Naive thymus-derived CD4-positive, alpha-beta T cell (primary cell): ENCODE measurements around the gene ARL16. TPM values are rescaled to one million over a fixed set of nuclear protein-coding genes. Genes with fewer than 3 reads are reported as not detected.

Experiments
- ATAC-seq: fragments of 150-1000 bp; cut with Tn5 transposase; 2 replicates; pipeline ENCODE4 v1.10.0; 2021; ENCODE audit warnings: mild to moderate bottlenecking, moderate library complexity
- CTCF ChIA-PET: fragments of 350-600 bp; sonication (Branson Sonifier 250); formaldehyde crosslinking; loops from one replicate; lab custom pipeline; 2021; ENCODE audit warnings: antibody characterized with exemption; lab: Charles Lee
- POLR2A ChIA-PET: fragments of 350-600 bp; sonication (Branson Sonifier 250); formaldehyde crosslinking; loops from one replicate; lab custom pipeline; 2021; ENCODE audit warnings: antibody characterized with exemption, inconsistent platforms; lab: Charles Lee
- DNase-seq, 9 donors: peaks; one replicate each; pipeline versions ENCODE4 v3.0.0 to v3.0.0-alpha.2; 2020 to 2022; ENCODE audit warnings: mixed read lengths in 1 of 9
- H3K27ac ChIP-seq: one replicate; pipeline ENCODE4 v1.7.0; 2013; ENCODE audit warnings: mild to moderate bottlenecking, low read depth, low read length, moderate library complexity
- H3K27me3 ChIP-seq, 2 donors: one replicate each; pipeline ENCODE4 v1.7.0; 2013; ENCODE audit warnings: low read length in 2 of 2, mild to moderate bottlenecking in 2 of 2, moderate library complexity in 2 of 2; ENCODE audit not compliant: control insufficient read depth in 2 of 2, insufficient read depth in 2 of 2
- H3K36me3 ChIP-seq, 3 experiments: 1 replicate in 2 of 3; 2 replicates in 1 of 3; pipeline ENCODE4 v1.7.0; 2013; ENCODE audit warnings: low read length in 3 of 3, mild to moderate bottlenecking in 3 of 3, moderate library complexity in 1 of 3; ENCODE audit not compliant: insufficient read depth in 3 of 3, control insufficient read depth in 2 of 3
- H3K4me1 ChIP-seq, 2 donors: one replicate each; pipeline ENCODE4 v1.7.0; 2013; ENCODE audit warnings: low read length in 2 of 2, mild to moderate bottlenecking in 2 of 2, moderate library complexity in 1 of 2; ENCODE audit not compliant: control insufficient read depth in 2 of 2, insufficient read depth in 2 of 2
- H3K4me3 ChIP-seq: 2 replicates; pipeline ENCODE4 v1.7.0; 2013; ENCODE audit warnings: mild to moderate bottlenecking, low read length
- H3K9me3 ChIP-seq, 3 experiments: 1 replicate in 2 of 3; 2 replicates in 1 of 3; pipeline ENCODE4 v1.7.0; 2013; ENCODE audit warnings: low read length in 3 of 3; ENCODE audit not compliant: control insufficient read depth in 2 of 3
- H3K27ac Mint-ChIP-seq, 9 donors: one replicate each; pipeline ENCODE4 v1.8.0; 2020 to 2022; ENCODE audit warnings: mixed read lengths in 9 of 9, mild to moderate bottlenecking in 8 of 9, moderate library complexity in 5 of 9, inconsistent platforms in 2 of 9
- H3K27me3 Mint-ChIP-seq, 5 donors: one replicate each; pipeline ENCODE4 v1.8.0; 2021 to 2022; ENCODE audit warnings: mixed read lengths in 5 of 5, mild to moderate bottlenecking in 1 of 5
- H3K36me3 Mint-ChIP-seq, 5 donors: one replicate each; pipeline ENCODE4 v1.8.0; 2020 to 2022; ENCODE audit warnings: mixed read lengths in 5 of 5, mild to moderate bottlenecking in 3 of 5, inconsistent platforms in 1 of 5
- H3K4me1 Mint-ChIP-seq, 7 donors: one replicate each; pipeline ENCODE4 v1.8.0; 2020 to 2022; ENCODE audit warnings: mixed read lengths in 7 of 7, mild to moderate bottlenecking in 3 of 7, inconsistent platforms in 1 of 7
- H3K4me3 Mint-ChIP-seq, 10 donors: one replicate each; pipeline ENCODE4 v1.8.0; 2020 to 2022; ENCODE audit warnings: mild to moderate bottlenecking in 10 of 10, mixed read lengths in 10 of 10, moderate library complexity in 6 of 10, inconsistent platforms in 2 of 10
- H3K9me3 Mint-ChIP-seq, 11 donors: one replicate each; pipeline ENCODE4 v1.8.0; 2020 to 2022; ENCODE audit warnings: mixed read lengths in 11 of 11, mild to moderate bottlenecking in 4 of 11, inconsistent platforms in 1 of 11, moderate library complexity in 1 of 11
- intact Hi-C, 2 donors: fragments of 100-400 bp; cut with micrococcal nuclease; formaldehyde crosslinking; loops; one replicate each; pipeline ENCODE4 v1.15.1; 2023
- polyA plus RNA-seq, 2 donors: library from polyadenylated mRNA; unstranded; fragments of 300-500 nt; fragmentation: Illumina TruSeq; gene quantifications; one replicate each; pipeline ENCODE4 v1.2.3, GENCODE V29; 2021
- total RNA-seq, 6 experiments: library from RNA in 5 of 6; stranded (reverse) in 5 of 6; gene quantifications; 1 replicate in 5 of 6; 2 replicates in 1 of 6; pipeline ENCODE4 v1.2.3 and lab custom pipeline; 2021 to 2026

The ARL16 gene
- total and polyA plus RNA-seq, 7 experiments from 2014 or later = 12.0 to 35.3 (median 30.5) TPM

DNA sequence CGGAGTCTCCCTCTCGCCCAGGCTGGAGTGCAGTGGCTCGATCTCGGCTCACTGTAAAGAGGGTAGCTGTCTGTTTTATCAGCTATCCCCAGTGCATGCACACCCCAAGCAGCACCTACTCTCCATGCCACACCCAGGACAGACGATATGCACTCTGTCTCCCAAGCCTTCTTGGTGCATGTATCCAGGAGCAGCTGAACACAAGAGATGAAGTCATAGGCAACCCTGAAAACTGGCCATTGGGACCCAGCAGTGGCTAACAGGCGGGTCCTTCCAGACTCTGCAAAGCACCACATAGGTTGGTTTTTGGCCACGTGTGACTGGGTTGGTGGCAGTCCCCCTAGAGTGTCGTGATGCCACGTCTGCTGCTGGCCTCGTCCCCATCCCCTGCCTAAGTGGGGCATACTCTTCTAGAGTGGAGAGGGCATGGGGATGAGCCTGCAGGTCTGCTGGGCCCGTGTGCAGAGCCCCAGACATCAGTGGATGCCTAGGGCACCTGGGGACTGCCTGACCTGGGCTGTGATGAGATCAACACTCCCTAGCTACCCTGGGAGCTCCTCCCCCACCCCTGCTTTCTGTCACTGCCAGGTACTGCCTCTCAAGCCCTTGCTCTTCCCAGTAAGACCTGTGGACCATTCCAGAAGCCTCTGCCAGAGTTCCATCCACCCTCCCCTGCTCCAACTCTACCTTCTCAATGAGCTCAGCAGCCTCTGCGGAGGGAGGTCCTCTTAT is 36.6 kb downstream of the ARL16 start:
- no peak overlapping the region for H3K4me3 ChIP-seq
- ATAC-seq (no peak), DNase-seq (no peak)
- peaks cover 0 to 4% of the 10 kb centered on the region in 2 donors for H3K27me3 ChIP-seq
- H3K27me3 Mint-ChIP-seq = peaks cover 4 to 27% (median 14%) of the 10 kb centered on the region in 5 donors
- H3K4me1 ChIP-seq = no peaks in the 10 kb centered on the region
- intact Hi-C loops = no loop called here
- H3K4me1 Mint-ChIP-seq = peaks cover 0 to 5% (median 3%) of the 10 kb centered on the region in 7 donors
- H3K9me3 ChIP-seq = peaks cover 0 to 11% (median 0%) of the 10 kb centered on the region in 3 experiments
- H3K9me3 Mint-ChIP-seq = peaks cover 0 to 14% (median 0%) of the 10 kb centered on the region in 11 donors
- CTCF ChIA-PET = no interaction called here
- POLR2A ChIA-PET = interaction anchor here (0.7 kb wide), 1 partner anchor 10 kb away, joined by 3 read pairs; no protein-coding TSS in a partner anchor
- H3K27ac Mint-ChIP-seq = peak overlapping the region in 2 of 9 donors; percentile 23 to 56
- H3K4me3 Mint-ChIP-seq = no peak overlapping the region
- H3K27ac ChIP-seq = no peak overlapping the region
- H3K36me3 ChIP-seq = no peaks in the 10 kb centered on the region
- H3K36me3 Mint-ChIP-seq = peaks cover 0 to 3% (median 0%) of the 10 kb centered on the region in 5 donors

DNA sequence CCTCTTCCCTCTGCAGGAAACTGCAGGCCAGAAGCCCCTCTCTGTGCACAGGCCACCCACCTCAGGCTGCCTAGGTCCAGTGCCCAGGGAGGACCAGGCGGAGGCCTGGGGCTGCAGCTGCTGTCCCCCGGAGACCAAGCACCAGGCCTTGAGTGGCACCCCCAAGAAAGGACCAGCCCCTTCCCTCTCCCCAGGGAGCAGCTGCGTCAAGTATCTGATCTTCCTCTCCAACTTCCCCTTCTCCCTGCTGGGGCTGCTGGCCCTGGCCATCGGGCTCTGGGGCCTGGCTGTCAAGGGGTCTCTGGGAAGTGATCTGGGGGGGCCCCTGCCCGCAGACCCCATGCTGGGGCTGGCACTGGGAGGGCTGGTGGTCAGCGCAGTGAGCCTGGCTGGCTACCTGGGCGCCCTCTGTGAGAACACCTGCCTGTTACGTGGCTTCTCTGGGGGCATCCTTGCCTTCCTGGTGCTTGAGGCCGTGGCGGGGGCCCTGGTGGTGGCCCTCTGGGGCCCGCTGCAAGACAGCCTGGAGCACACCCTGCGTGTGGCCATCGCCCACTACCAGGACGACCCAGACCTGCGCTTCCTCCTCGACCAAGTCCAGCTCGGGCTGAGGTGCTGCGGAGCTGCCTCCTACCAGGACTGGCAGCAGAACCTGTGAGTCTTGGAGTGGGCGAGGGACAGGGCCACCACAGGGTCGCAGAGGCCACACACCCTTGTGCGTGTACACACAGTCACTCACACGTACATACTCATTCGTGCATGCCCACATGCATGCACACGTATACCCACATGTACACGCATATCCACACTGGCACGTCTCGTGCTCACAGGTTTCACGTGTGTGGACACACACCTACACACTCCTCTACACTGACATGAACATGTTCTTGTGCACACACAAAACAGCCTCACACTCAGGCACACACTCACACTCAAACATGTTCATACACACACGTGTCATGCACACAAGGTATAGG is 38.3 kb downstream of the ARL16 start:
- H3K36me3 Mint-ChIP-seq = peaks cover 0 to 3% (median 0%) of the 10 kb centered on the region in 5 donors
- H3K27me3 Mint-ChIP-seq = peaks cover 0 to 27% (median 10%) of the 10 kb centered on the region in 5 donors
- no peaks in the 10 kb centered on the region for H3K4me1 ChIP-seq
- no peak overlapping the region for H3K27ac ChIP-seq
- ChIA-PET CTCF (no interaction called here), POLR2A (interaction anchor here (0.9 kb wide), 1 partner anchor 18 kb away, joined by 4 read pairs; no protein-coding TSS in a partner anchor)
- DNase-seq = no peak
- H3K9me3 ChIP-seq = peaks cover 0 to 11% (median 0%) of the 10 kb centered on the region in 3 experiments
- no peaks in the 10 kb centered on the region for H3K36me3 ChIP-seq
- H3K4me1 Mint-ChIP-seq = peaks cover 0 to 3% (median 0%) of the 10 kb centered on the region in 7 donors
- H3K4me3 ChIP-seq = no peak overlapping the region
- no peak overlapping the region for H3K4me3 Mint-ChIP-seq
- no peak for ATAC-seq
- H3K9me3 Mint-ChIP-seq = peaks cover 0 to 14% (median 0%) of the 10 kb centered on the region in 11 donors
- H3K27ac Mint-ChIP-seq = no peak overlapping the region
- intact Hi-C loops = no loop called here
- H3K27me3 ChIP-seq = no peaks in the 10 kb centered on the region

DNA sequence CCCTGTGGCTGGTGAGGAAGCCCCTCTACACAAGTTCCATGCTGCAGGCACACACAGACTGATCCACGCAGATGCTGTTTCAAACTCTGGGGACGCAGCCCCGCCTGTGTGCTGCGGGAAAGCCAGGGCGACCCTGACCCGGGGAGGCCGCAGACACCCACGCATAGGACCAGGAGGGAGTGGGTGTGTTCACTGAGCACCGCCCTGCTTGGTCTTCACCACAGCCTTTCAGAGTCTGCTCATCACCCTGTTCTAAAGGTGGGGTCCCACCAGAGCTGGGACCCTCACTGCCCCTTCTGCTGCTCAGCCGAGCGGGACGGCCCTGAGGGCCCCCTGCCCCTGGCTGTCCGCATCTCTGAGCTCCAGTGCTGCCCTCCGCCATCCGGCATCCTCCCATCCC is 39.1 kb downstream of the ARL16 start:
- peaks cover 0 to 3% (median 0%) of the 10 kb centered on the region in 7 donors for H3K4me1 Mint-ChIP-seq
- CTCF ChIA-PET = no interaction called here

DNA sequence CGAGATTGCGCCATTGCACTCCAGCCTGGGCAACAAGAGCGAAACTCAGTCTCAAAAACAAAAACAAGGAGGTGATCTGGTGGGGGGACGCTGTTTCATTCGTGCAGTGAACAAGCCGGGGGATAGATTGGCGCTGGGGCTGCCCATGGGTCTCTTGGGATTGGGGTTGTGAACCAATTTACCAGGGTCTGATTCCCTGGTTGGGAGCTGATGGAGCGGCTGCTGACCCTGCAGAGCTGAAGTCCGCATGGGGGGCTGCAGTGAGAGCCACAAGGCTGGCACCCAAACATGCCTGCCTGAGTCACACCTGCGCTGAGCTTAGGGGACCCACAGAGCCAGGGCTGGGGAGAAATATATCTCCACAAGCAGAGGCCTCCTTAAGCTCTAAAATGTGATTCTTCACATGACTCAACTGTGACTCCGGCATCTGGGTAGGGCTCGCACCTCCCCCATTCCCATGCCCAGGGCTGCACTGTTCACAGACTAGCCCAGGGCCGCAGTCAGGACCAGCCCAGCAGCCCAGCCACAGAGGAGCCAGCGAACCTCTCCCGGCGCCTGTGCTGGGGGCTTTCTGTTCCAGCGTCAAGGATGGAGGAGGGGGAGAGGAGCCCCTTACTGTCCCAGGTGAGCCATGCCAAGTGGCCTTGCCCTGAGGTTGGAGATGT is 41.6 kb downstream of the ARL16 start:
- Mint-ChIP-seq H3K4me3 (no peak overlapping the region), H3K27ac (no peak overlapping the region), H3K36me3 (peaks cover 0 to 3% (median 0%) of the 10 kb centered on the region in 5 donors), H3K27me3 (peaks cover 0 to 5% (median 0%) of the 10 kb centered on the region in 5 donors), H3K4me1 (peaks cover 0 to 8% (median 4%) of the 10 kb centered on the region in 7 donors), H3K9me3 (no peaks in the 10 kb centered on the region)
- intact Hi-C loops = no loop called here
- no peaks in the 10 kb centered on the region for H3K9me3 ChIP-seq
- CTCF ChIA-PET = no interaction called here
- DNase-seq (no peak), ATAC-seq (no peak)
- H3K4me3 ChIP-seq = no peak overlapping the region
- no peak overlapping the region for H3K27ac ChIP-seq
- no peaks in the 10 kb centered on the region for H3K27me3 ChIP-seq
- no peaks in the 10 kb centered on the region for H3K4me1 ChIP-seq
- POLR2A ChIA-PET = no interaction called here
- no peaks in the 10 kb centered on the region for H3K36me3 ChIP-seq

More for the DNA sequence above, 39.1 kb downstream of the ARL16 start:
- Mint-ChIP-seq H3K4me3 (no peak overlapping the region), H3K27ac (no peak overlapping the region), H3K36me3 (peaks cover 0 to 3% (median 0%) of the 10 kb centered on the region in 5 donors), H3K9me3 (peaks cover 0 to 10% (median 0%) of the 10 kb centered on the region in 11 donors), H3K27me3 (peaks cover 0 to 23% (median 10%) of the 10 kb centered on the region in 5 donors)
- POLR2A ChIA-PET = no interaction called here
- DNase-seq (no peak), ATAC-seq (no peak)
- intact Hi-C loops = no loop called here
- Histone ChIP-seq H3K9me3 (peaks cover 0 to 11% (median 0%) of the 10 kb centered on the region in 3 experiments), H3K4me3 (no peak overlapping the region), H3K36me3 (no peaks in the 10 kb centered on the region), H3K27me3 (no peaks in the 10 kb centered on the region), H3K4me1 (no peaks in the 10 kb centered on the region), H3K27ac (no peak overlapping the region)

DNA sequence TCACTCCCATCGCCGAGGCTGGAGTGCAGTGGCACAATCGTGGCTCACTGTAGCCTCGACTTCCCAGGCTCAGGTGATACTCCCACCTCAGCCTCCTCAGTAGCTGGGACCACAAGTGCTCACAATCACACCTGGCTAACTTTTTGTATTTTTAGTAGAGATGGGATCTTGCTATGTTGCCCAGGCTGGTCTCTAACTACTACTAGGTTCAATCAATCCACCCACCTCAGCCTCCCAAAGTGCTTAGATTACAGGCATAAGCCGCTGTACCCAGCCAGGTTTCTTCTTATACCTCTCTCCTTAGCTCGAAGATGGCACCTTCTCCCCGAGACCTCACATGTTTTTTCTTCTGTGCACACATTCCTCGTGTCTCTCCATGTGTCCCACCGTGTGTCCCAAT is 43.6 kb downstream of the ARL16 start:
- Mint-ChIP-seq H3K27me3 (no peaks in the 10 kb centered on the region), H3K4me3 (peak overlapping the region in 2 of 10 donors; percentile 29 to 63), H3K9me3 (no peaks in the 10 kb centered on the region), H3K36me3 (peaks cover 0 to 3% (median 0%) of the 10 kb centered on the region in 5 donors), H3K27ac (no peak overlapping the region), H3K4me1 (peaks cover 9 to 20% (median 14%) of the 10 kb centered on the region in 7 donors)
- DNase-seq = no peak
- no peak overlapping the region for H3K27ac ChIP-seq
- intact Hi-C loops = no loop called here
- ChIA-PET POLR2A (interaction anchor here (1.0 to 1.1 kb wide), 2 partner anchors 24 to 32 kb away, joined by 4 read pairs; no protein-coding TSS in a partner anchor), CTCF (interaction anchor here (0.8 kb wide), 1 partner anchor 38 kb away, joined by 4 read pairs; no protein-coding TSS in a partner anchor)
- no peaks in the 10 kb centered on the region for H3K36me3 ChIP-seq
- ATAC-seq = no peak
- peaks cover 10 to 12% of the 10 kb centered on the region in 2 donors for H3K4me1 ChIP-seq
- H3K4me3 ChIP-seq = no peak overlapping the region
- no peaks in the 10 kb centered on the region for H3K9me3 ChIP-seq
- no peaks in the 10 kb centered on the region for H3K27me3 ChIP-seq

DNA sequence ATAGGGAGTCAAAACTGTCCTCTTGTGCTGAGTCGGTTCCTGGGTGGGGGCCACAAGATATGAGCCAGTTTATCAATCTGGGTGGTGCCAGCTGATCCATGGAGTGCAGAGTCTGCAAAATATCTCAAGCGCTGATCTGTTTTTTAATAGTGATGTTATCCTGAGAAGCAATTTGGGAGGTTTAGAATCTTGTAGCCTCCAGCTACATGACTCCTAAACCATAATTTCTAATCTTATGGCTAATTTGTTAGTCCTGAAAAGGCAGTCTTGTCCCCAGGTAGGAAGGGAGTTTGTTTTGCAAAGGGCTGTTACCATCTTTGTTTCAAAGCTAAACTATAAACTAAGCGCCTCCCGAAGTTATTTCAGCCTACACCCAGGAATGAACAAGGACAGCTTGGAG is 44.9 kb downstream of the ARL16 start:
- no peaks in the 10 kb centered on the region for H3K9me3 Mint-ChIP-seq
- no peak overlapping the region for H3K27ac ChIP-seq
- no peaks in the 10 kb centered on the region for H3K27me3 Mint-ChIP-seq
- intact Hi-C loops = no loop called here
- DNase-seq = no peak
- CTCF ChIA-PET = no interaction called here
- H3K4me1 Mint-ChIP-seq = peaks cover 9 to 29% (median 16%) of the 10 kb centered on the region in 7 donors
- H3K36me3 Mint-ChIP-seq = peaks cover 0 to 3% (median 0%) of the 10 kb centered on the region in 5 donors
- no peaks in the 10 kb centered on the region for H3K36me3 ChIP-seq
- no peaks in the 10 kb centered on the region for H3K27me3 ChIP-seq
- H3K4me1 ChIP-seq = peaks cover 10 to 12% of the 10 kb centered on the region in 2 donors
- ATAC-seq = no peak
- no peaks in the 10 kb centered on the region for H3K9me3 ChIP-seq
- no peak overlapping the region for H3K4me3 ChIP-seq
- H3K27ac Mint-ChIP-seq = peak overlapping the region in 3 of 9 donors; percentile 36 to 39 (median 36)
- POLR2A ChIA-PET = interaction anchor here (1.1 kb wide), 1 partner anchor 24 kb away, joined by 4 read pairs; no protein-coding TSS in a partner anchor
- peak overlapping the region in 8 of 10 donors; percentile 4 to 63 (median 34) for H3K4me3 Mint-ChIP-seq
